Coronary artery (tissue), 2 donors: ENCODE data around the gene MT1G.

Source experiments
- DNase-seq: peaks from one replicate; pipeline ENCODE4 v3.0.0-alpha.2; 2017; ENCODE audit warnings: low spot score
- H3K27ac ChIP-seq, 2 donors: fragments of 200-600 bp; sonication (generic); one replicate each; pipeline ENCODE4 v1.5.1; 2016 to 2019
- H3K4me3 ChIP-seq: fragments of 200-600 bp; sonication (generic); 2 replicates; pipeline ENCODE4 v1.5.1; 2016; ENCODE audit warnings: mild to moderate bottlenecking, moderate library complexity
- TF ChIP-seq, protein P1 (sequence below): fragments of 200-600 bp; sonication (generic); IDR thresholded peaks from one replicate; pipeline ENCODE4 v1.5.1; 2019; ENCODE audit warnings: antibody characterized with exemption

MT1G gene

GRCh38 chr16:56709443-56710040 is 41.7 kb upstream of the MT1G start:
- no peak overlapping the region for H3K27ac ChIP-seq

GRCh38 chr16:56708525-56709442 is 40.9 kb upstream of the MT1G start:
- TF ChIP-seq, protein P1, sequence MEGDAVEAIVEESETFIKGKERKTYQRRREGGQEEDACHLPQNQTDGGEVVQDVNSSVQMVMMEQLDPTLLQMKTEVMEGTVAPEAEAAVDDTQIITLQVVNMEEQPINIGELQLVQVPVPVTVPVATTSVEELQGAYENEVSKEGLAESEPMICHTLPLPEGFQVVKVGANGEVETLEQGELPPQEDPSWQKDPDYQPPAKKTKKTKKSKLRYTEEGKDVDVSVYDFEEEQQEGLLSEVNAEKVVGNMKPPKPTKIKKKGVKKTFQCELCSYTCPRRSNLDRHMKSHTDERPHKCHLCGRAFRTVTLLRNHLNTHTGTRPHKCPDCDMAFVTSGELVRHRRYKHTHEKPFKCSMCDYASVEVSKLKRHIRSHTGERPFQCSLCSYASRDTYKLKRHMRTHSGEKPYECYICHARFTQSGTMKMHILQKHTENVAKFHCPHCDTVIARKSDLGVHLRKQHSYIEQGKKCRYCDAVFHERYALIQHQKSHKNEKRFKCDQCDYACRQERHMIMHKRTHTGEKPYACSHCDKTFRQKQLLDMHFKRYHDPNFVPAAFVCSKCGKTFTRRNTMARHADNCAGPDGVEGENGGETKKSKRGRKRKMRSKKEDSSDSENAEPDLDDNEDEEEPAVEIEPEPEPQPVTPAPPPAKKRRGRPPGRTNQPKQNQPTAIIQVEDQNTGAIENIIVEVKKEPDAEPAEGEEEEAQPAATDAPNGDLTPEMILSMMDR, result no peak
- Histone ChIP-seq H3K4me3 (no peak overlapping the region), H3K27ac (no peak overlapping the region)
- no peak for DNase-seq

More at GRCh38 chr16:56709443-56710040, 41.7 kb upstream of the MT1G start:
- DNase-seq, result no peak
- H3K4me3 ChIP-seq, result no peak overlapping the region
- TF ChIP-seq, protein P1, result no peak

- TF ChIP-seq, protein P1, result no peak
- Histone ChIP-seq H3K4me3 (no peak overlapping the region), H3K27ac (no peak overlapping the region)
- no peak for DNase-seq
These were observed 35.0 kb upstream of the MT1G start for GRCh38 chr16:56702836-56703235.

DNA sequence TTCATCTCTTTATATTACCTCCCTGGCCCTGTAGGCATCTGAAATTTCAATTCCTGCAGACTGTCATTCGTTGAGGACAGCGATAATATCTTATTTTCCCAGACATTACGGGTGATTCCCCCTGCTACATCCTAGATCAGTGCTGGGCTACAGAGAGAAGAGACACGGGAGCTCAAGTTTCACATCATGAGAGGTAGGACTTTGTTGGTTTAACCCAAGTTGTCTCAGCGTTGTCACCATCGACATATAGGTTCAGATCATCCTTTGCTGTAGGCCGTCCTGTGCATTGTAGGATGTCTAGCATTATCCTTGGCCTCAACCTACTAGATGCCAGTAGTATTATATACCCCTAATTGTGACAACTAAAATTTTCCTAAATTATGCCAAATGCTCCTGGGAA is 33.7 kb upstream of the MT1G start:
- no peak for DNase-seq
- H3K27ac ChIP-seq, result no peak overlapping the region
- no peak overlapping the region for H3K4me3 ChIP-seq
- TF ChIP-seq, protein P1, result no peak

- TF ChIP-seq, protein P1, result no peak
- no peak overlapping the region for H3K4me3 ChIP-seq
- H3K27ac ChIP-seq, result no peak overlapping the region
- no peak for DNase-seq
These were observed 32.8 kb upstream of the MT1G start for GRCh38 chr16:56700631-56701030.

- no peak overlapping the region for H3K27ac ChIP-seq
- no peak for DNase-seq
- TF ChIP-seq, protein P1, result no peak
These were observed 32.3 kb upstream of the MT1G start for GRCh38 chr16:56700195-56700594.

More at GRCh38 chr16:56700195-56700594, 32.3 kb upstream of the MT1G start:
- H3K4me3 ChIP-seq, result no peak overlapping the region
